K562 (cell line): Measurements from ENCODE around the gene SLC29A2. TPM values are rescaled to one million over a fixed set of nuclear protein-coding genes. Genes with fewer than 3 reads are reported as not detected.

Source experiments
- BACH1 ChIP-seq: fragments of 200-800 bp; sonication (Bioruptor generic); IDR thresholded peaks from 2 replicates; pipeline ENCODE4 v1.6.1; 2016; ENCODE audit warnings: missing genetic modification characterization, missing compliant biosample characterization
- BHLHE40 ChIP-seq: IDR thresholded peaks from 2 replicates; pipeline ENCODE4 v1.6.1; 2011; ENCODE audit warnings: low read length, improper control_type of control experiment
- ETV5 ChIP-seq: sonication (generic); formaldehyde crosslinking; IDR thresholded peaks from 2 replicates; pipeline ENCODE4 v1.4.0; 2020; ENCODE audit warnings: low read depth, mild to moderate bottlenecking, missing genetic modification reagents
- HCFC1 ChIP-seq: IDR thresholded peaks from 2 replicates; pipeline ENCODE4 v1.6.1; 2012; ENCODE audit warnings: low read depth, low read length, improper control_type of control experiment
- HEY1 ChIP-seq: fragments of 250-450 bp; sonication (Bioruptor Pico); IDR thresholded peaks from 2 replicates; pipeline ENCODE4 v1.5.0; 2020; ENCODE audit warnings: mild to moderate bottlenecking, moderate library complexity, borderline replicate concordance
- HMG20B ChIP-seq: fragments of 250-450 bp; sonication (Bioruptor Pico); IDR thresholded peaks from 2 replicates; pipeline ENCODE4 v1.5.0; 2021; ENCODE audit warnings: mild to moderate bottlenecking
- HSF4 ChIP-seq: fragments of 250-450 bp; sonication (Bioruptor Pico); IDR thresholded peaks from 2 replicates; pipeline ENCODE4 v2.1.2; 2022; ENCODE audit warnings: mild to moderate bottlenecking, moderate library complexity, borderline replicate concordance
- IFI16 ChIP-seq: fragments of 250-450 bp; sonication (Bioruptor Pico); IDR thresholded peaks from 2 replicates; pipeline ENCODE4 v2.1.2; 2022; ENCODE audit warnings: mild to moderate bottlenecking, inconsistent platforms
- ILK ChIP-seq: fragments of 450-650 bp; IDR thresholded peaks from 2 replicates; pipeline ENCODE4 v1.6.1; 2016; ENCODE audit warnings: missing genetic modification characterization, low read depth, mild to moderate bottlenecking, missing compliant biosample characterization, moderate library complexity, borderline replicate concordance
- NBN ChIP-seq: fragments of 450-650 bp; IDR thresholded peaks from 2 replicates; pipeline ENCODE4 v1.6.1; 2016; ENCODE audit warnings: low read depth, mild to moderate bottlenecking
- RBM25 ChIP-seq: fragments of 200-400 bp; formaldehyde crosslinking; IDR thresholded peaks from 2 replicates; pipeline ENCODE4 v1.6.1; 2018; ENCODE audit warnings: low read length, low read depth, moderate library complexity; ENCODE audit not compliant: severe bottlenecking
- XRCC3 ChIP-seq: fragments of 450-650 bp; IDR thresholded peaks from 2 replicates; pipeline ENCODE4 v1.6.1; 2017; ENCODE audit warnings: mild to moderate bottlenecking, moderate library complexity
- ZBTB8A ChIP-seq: fragments of 450-650 bp; IDR thresholded peaks from 2 replicates; pipeline ENCODE4 v1.6.1; 2018; ENCODE audit warnings: mild to moderate bottlenecking, moderate library complexity; ENCODE audit not compliant: partially characterized antibody
- ZNF165 ChIP-seq: fragments of 250-450 bp; sonication (Bioruptor Pico); IDR thresholded peaks from 2 replicates; pipeline ENCODE4 v1.4.0; 2020; ENCODE audit warnings: borderline replicate concordance
- ZNF583 ChIP-seq: fragments of 250-450 bp; sonication (Bioruptor Pico); IDR thresholded peaks from 2 replicates; pipeline ENCODE4 v1.4.0; 2020
- ZNF785 ChIP-seq: fragments of 250-450 bp; sonication (Bioruptor Pico); IDR thresholded peaks from 2 replicates; pipeline ENCODE4 v1.4.0; 2020; ENCODE audit warnings: mild to moderate bottlenecking
- polyA plus RNA-seq, 8 experiments: library from polyadenylated mRNA; depleted of rRNA in 4 of 8; stranded (reverse) in 5 of 8; unstranded in 3 of 8; fragments of >200 nt; fragmentation: Nextera tagmentation in 2 of 8; fragmentation: Illumina TruSeq in 1 of 8; extraction: Ambion mirVana in 2 of 8; extraction: Trizol in 1 of 8; gene quantifications; 2 replicates each; pipeline versions ENCODE4 v1.2.1 to v1.2.3, GENCODE V29; 2011 to 2014; ENCODE audit warnings: inconsistent platforms in 1 of 8, missing spikeins in 1 of 8
- total RNA-seq, 7 experiments: library from RNA; depleted of rRNA in 6 of 7; stranded (reverse); fragments of >200 nt in 6 of 7; fragmentation: Illumina TruSeq in 2 of 7; extraction: Trizol in 2 of 7; gene quantifications; 2 replicates each; pipeline versions ENCODE4 v1.2.1 to v1.2.3, GENCODE V29; 2011 to 2021; ENCODE audit warnings: low replicate concordance in 1 of 7
- TF ChIP-seq, protein P1 (sequence below): sonication (generic); formaldehyde crosslinking; IDR thresholded peaks from 2 replicates; pipeline ENCODE4 v1.8.0; 2023; ENCODE audit warnings: mild to moderate bottlenecking, missing genetic modification reagents
- TF ChIP-seq, protein P2 (sequence below): fragments of 450-650 bp; conservative IDR thresholded peaks from 2 replicates; pipeline ENCODE4 v1.6.1; 2016; ENCODE audit warnings: missing genetic modification characterization, low read depth, mild to moderate bottlenecking, missing compliant biosample characterization, moderate library complexity
- TF ChIP-seq, protein P3 (sequence below): fragments of 250-450 bp; sonication (Bioruptor Pico); IDR thresholded peaks from 2 replicates; pipeline ENCODE4 v1.9.0; 2021; ENCODE audit warnings: mild to moderate bottlenecking
- TF ChIP-seq, protein P4 (sequence below): fragments of 250-450 bp; sonication (Bioruptor Pico); IDR thresholded peaks from 2 replicates; pipeline ENCODE4 v1.8.0; 2021; ENCODE audit warnings: mild to moderate bottlenecking, moderate library complexity
- TF ChIP-seq, protein P5 (sequence below): IDR thresholded peaks from 3 replicates; pipeline ENCODE4 v1.6.1; 2011; ENCODE audit warnings: borderline replicate concordance, mild to moderate bottlenecking, moderate library complexity; ENCODE audit not compliant: insufficient read length; ENCODE audit errors: extremely low read depth

The SLC29A2 gene
- total and polyA plus RNA-seq, 9 of the 15 experiments (the other 6 are each of a cell fraction or from before 2014, with no cell fraction given): 2.4 to 48.6 (median 14.2) TPM

DNA sequence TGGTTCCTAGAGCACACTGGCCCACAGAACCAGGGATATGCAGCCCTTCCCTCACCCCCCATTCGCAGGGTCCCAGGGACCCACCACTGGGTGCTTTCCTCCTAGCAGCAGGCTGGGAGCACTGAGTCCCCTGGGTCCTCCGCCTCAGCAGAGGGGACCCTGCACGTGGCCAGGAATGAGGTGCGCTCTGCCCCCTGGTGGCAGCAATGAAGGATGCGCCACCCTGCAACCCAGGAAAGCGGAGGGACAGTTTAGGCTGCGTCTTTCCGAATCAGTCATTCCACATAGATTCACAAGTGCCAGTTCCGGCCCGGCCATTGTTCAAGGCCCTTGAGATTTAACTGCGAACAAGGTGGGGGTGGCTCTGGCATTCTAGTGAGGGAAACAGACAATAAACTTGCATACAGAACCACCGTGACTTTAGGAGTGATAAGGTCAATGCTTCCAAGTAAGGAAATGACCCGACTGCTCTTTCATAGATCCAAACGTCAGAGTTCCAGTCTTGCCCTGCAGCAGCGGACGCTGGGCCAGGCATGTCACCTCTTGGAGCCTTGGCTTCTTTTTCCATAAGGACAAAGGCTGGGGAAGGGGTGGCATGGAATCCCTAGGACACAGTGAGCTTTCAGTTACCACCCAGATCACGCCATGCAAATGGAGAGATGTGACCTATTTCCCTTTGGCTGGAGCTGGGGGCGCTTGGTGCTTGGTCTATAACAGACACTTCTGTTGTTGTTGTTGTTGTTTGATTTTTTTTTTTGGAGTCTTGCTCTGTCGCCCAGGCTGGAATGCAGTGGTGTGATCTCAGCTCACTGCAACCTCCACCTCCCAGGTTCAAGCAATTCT lies 43.0 kb downstream of the SLC29A2 start (continued):
- TF ChIP-seq, protein P1, sequence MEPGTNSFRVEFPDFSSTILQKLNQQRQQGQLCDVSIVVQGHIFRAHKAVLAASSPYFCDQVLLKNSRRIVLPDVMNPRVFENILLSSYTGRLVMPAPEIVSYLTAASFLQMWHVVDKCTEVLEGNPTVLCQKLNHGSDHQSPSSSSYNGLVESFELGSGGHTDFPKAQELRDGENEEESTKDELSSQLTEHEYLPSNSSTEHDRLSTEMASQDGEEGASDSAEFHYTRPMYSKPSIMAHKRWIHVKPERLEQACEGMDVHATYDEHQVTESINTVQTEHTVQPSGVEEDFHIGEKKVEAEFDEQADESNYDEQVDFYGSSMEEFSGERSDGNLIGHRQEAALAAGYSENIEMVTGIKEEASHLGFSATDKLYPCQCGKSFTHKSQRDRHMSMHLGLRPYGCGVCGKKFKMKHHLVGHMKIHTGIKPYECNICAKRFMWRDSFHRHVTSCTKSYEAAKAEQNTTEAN (CRISPR knock-in tag): no peak
- no peak for TF ChIP-seq ZNF583 (CRISPR knock-in tag)
- TF ChIP-seq, protein P2, sequence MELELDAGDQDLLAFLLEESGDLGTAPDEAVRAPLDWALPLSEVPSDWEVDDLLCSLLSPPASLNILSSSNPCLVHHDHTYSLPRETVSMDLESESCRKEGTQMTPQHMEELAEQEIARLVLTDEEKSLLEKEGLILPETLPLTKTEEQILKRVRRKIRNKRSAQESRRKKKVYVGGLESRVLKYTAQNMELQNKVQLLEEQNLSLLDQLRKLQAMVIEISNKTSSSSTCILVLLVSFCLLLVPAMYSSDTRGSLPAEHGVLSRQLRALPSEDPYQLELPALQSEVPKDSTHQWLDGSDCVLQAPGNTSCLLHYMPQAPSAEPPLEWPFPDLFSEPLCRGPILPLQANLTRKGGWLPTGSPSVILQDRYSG: peak; percentile 25; the same call in 1 of the 2 replicates
- no peak for TF ChIP-seq XRCC3
- no peak for TF ChIP-seq ILK (tag)
- no peak for TF ChIP-seq ZNF165 (CRISPR knock-in tag)
- TF ChIP-seq, protein P3, sequence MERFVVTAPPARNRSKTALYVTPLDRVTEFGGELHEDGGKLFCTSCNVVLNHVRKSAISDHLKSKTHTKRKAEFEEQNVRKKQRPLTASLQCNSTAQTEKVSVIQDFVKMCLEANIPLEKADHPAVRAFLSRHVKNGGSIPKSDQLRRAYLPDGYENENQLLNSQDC (CRISPR knock-in tag): no peak
- peak; percentile 91 for TF ChIP-seq BHLHE40
- TF ChIP-seq, protein P4, sequence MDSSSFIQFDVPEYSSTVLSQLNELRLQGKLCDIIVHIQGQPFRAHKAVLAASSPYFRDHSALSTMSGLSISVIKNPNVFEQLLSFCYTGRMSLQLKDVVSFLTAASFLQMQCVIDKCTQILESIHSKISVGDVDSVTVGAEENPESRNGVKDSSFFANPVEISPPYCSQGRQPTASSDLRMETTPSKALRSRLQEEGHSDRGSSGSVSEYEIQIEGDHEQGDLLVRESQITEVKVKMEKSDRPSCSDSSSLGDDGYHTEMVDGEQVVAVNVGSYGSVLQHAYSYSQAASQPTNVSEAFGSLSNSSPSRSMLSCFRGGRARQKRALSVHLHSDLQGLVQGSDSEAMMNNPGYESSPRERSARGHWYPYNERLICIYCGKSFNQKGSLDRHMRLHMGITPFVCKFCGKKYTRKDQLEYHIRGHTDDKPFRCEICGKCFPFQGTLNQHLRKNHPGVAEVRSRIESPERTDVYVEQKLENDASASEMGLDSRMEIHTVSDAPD (CRISPR knock-in tag): no peak
- TF ChIP-seq, protein P5, sequence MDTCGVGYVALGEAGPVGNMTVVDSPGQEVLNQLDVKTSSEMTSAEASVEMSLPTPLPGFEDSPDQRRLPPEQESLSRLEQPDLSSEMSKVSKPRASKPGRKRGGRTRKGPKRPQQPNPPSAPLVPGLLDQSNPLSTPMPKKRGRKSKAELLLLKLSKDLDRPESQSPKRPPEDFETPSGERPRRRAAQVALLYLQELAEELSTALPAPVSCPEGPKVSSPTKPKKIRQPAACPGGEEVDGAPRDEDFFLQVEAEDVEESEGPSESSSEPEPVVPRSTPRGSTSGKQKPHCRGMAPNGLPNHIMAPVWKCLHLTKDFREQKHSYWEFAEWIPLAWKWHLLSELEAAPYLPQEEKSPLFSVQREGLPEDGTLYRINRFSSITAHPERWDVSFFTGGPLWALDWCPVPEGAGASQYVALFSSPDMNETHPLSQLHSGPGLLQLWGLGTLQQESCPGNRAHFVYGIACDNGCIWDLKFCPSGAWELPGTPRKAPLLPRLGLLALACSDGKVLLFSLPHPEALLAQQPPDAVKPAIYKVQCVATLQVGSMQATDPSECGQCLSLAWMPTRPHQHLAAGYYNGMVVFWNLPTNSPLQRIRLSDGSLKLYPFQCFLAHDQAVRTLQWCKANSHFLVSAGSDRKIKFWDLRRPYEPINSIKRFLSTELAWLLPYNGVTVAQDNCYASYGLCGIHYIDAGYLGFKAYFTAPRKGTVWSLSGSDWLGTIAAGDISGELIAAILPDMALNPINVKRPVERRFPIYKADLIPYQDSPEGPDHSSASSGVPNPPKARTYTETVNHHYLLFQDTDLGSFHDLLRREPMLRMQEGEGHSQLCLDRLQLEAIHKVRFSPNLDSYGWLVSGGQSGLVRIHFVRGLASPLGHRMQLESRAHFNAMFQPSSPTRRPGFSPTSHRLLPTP: no peak
- TF ChIP-seq BACH1: no peak
- TF ChIP-seq ZNF785: no peak
- 0 out of 2 replicates have a peak, but pooled peaks have one; percentile 45 for TF ChIP-seq ETV5
- no peak for TF ChIP-seq RBM25
- TF ChIP-seq HCFC1: peak; percentile 24; the same call in 1 of the 2 replicates
- TF ChIP-seq NBN: peak; percentile 54
- no peak for TF ChIP-seq HSF4 (CRISPR knock-in tag)
- no peak for TF ChIP-seq HEY1
- no peak for TF ChIP-seq ZBTB8A
- TF ChIP-seq HMG20B (CRISPR knock-in tag): no peak
- no peak for TF ChIP-seq IFI16 (CRISPR knock-in tag)
